GM18870 (cell line): ENCODE results near the gene MSI2.

ENCODE experiments used
- ATAC-seq: cut with Tn5 transposase; IDR thresholded peaks from one replicate; pipeline ENCODE4 v1.9.1; 2021; ENCODE audit warnings: moderate library complexity; ENCODE audit not compliant: unreplicated experiment

The MSI2 gene

GRCh38 chr17:57406981-57407286 is 150.6 kb downstream of the MSI2 start:
- ATAC-seq = no peak

GRCh38 chr17:57407287-57408070 is 151.2 kb downstream of the MSI2 start:
- ATAC-seq = no peak

- peak; percentile 77 for ATAC-seq
Measured at GRCh38 chr17:57408071-57408811, 151.9 kb downstream of the MSI2 start.

- no peak for ATAC-seq
Measured at GRCh38 chr17:57410169-57410568, 153.8 kb downstream of the MSI2 start.

- ATAC-seq = no peak
Measured at GRCh38 chr17:57412520-57413096, 156.3 kb downstream of the MSI2 start.

- no peak for ATAC-seq
Measured at GRCh38 chr17:57413848-57414651, 157.7 kb downstream of the MSI2 start.

- no peak for ATAC-seq
Measured at GRCh38 chr17:57415751-57416207, 159.5 kb downstream of the MSI2 start.

GRCh38 chr17:57416369-57416768 is 160.0 kb downstream of the MSI2 start:
- ATAC-seq = no peak

GRCh38 chr17:57417956-57418355 is 161.6 kb downstream of the MSI2 start:
- no peak for ATAC-seq

GRCh38 chr17:57418463-57419246 is 162.3 kb downstream of the MSI2 start:
- ATAC-seq = no peak

- no peak for ATAC-seq
Measured at GRCh38 chr17:57419940-57420550, 163.7 kb downstream of the MSI2 start.

GRCh38 chr17:57420734-57421717 is 164.7 kb downstream of the MSI2 start:
- no peak for ATAC-seq

- peak; percentile 62 for ATAC-seq
Measured at GRCh38 chr17:57422574-57423164, 166.3 kb downstream of the MSI2 start.

GRCh38 chr17:57423541-57423940 is 167.2 kb downstream of the MSI2 start:
- ATAC-seq = no peak

- ATAC-seq = no peak
Measured at GRCh38 chr17:57424273-57424672, 167.9 kb downstream of the MSI2 start.

GRCh38 chr17:57424777-57425188 is 168.5 kb downstream of the MSI2 start:
- ATAC-seq = no peak

- no peak for ATAC-seq
Measured at GRCh38 chr17:57425431-57425830, 169.1 kb downstream of the MSI2 start.
